GM10266 (cell line): ENCODE results near the gene DEGS2.

Experiments used
- DNase-seq: peaks from one replicate; pipeline ENCODE4 v3.0.0; 2012; ENCODE audit errors: extremely low spot score
- CTCF ChIP-seq: IDR thresholded peaks from 2 replicates; pipeline ENCODE4 v1.5.1; 2012; ENCODE audit warnings: mild to moderate bottlenecking, low read depth; ENCODE audit not compliant: control insufficient read depth, insufficient read depth; ENCODE audit errors: missing control alignments

Gene DEGS2

GRCh38 chr14:100127853-100128455 is 31.5 kb downstream of the DEGS2 start:
- DNase-seq: no peak
- no peak for TF ChIP-seq CTCF

GRCh38 chr14:100126401-100126800 is 33.0 kb downstream of the DEGS2 start:
- no peak for TF ChIP-seq CTCF
- no peak for DNase-seq

GRCh38 chr14:100124551-100125088 is 34.8 kb downstream of the DEGS2 start:
- no peak for DNase-seq
- no peak for TF ChIP-seq CTCF

GRCh38 chr14:100123618-100124017 is 35.8 kb downstream of the DEGS2 start:
- no peak for TF ChIP-seq CTCF
- no peak for DNase-seq

- DNase-seq: no peak
- no peak for TF ChIP-seq CTCF
Observed at GRCh38 chr14:100122481-100123223, 36.8 kb downstream of the DEGS2 start.

GRCh38 chr14:100121643-100122480 is 37.6 kb downstream of the DEGS2 start:
- no peak for TF ChIP-seq CTCF
- DNase-seq: no peak
